Trophoblast cell (in vitro differentiated cells and primary cell): ENCODE results near the gene MEN1.

Source experiments
- DNase-seq, 2 donors: peaks; one replicate each; pipeline ENCODE4 v3.0.0-alpha.2; 2016
- H2AFZ ChIP-seq: 2 replicates; pipeline ENCODE4 v1.6.1; 2013; ENCODE audit warnings: low read length, moderate library complexity, mild to moderate bottlenecking; ENCODE audit not compliant: insufficient read depth, poor library complexity
- H2AK5ac ChIP-seq: 2 replicates; pipeline ENCODE4 v1.6.1; 2013; ENCODE audit warnings: mild to moderate bottlenecking, low read length
- H2BK120ac ChIP-seq: 2 replicates; pipeline ENCODE4 v1.6.1; 2013; ENCODE audit warnings: low read length, mild to moderate bottlenecking, moderate library complexity; ENCODE audit not compliant: insufficient read depth, poor library complexity
- H2BK12ac ChIP-seq: 2 replicates; pipeline ENCODE4 v1.6.1; 2013; ENCODE audit warnings: mild to moderate bottlenecking, low read length, moderate library complexity
- H2BK5ac ChIP-seq: 2 replicates; pipeline ENCODE4 v1.6.1; 2013; ENCODE audit warnings: low read length, low read depth, moderate library complexity, mild to moderate bottlenecking; ENCODE audit not compliant: poor library complexity
- H3K14ac ChIP-seq: 2 replicates; pipeline ENCODE4 v1.6.1; 2013; ENCODE audit warnings: mild to moderate bottlenecking, low read length
- H3K18ac ChIP-seq: 2 replicates; pipeline ENCODE4 v1.6.1; 2013; ENCODE audit warnings: mild to moderate bottlenecking, low read length
- H3K23ac ChIP-seq: 2 replicates; pipeline ENCODE4 v1.6.1; 2013; ENCODE audit warnings: low read length
- H3K27ac ChIP-seq: 2 replicates; pipeline ENCODE4 v1.5.1; 2013; ENCODE audit warnings: low read depth, mild to moderate bottlenecking, inconsistent platforms, low read length, moderate library complexity
- H3K27me3 ChIP-seq: 2 replicates; pipeline ENCODE4 v1.6.1; 2013; ENCODE audit warnings: inconsistent platforms, mild to moderate bottlenecking, low read length, moderate library complexity; ENCODE audit not compliant: insufficient read depth
- H3K36me3 ChIP-seq, 2 experiments: 1 replicate in 1 of 2; 2 replicates in 1 of 2; pipeline ENCODE4 v1.6.1; 2013; ENCODE audit warnings: low read length in 2 of 2, mild to moderate bottlenecking in 2 of 2, moderate library complexity in 1 of 2; ENCODE audit not compliant: insufficient read depth in 2 of 2, control insufficient read depth in 1 of 2
- H3K4ac ChIP-seq: 2 replicates; pipeline ENCODE4 v1.6.1; 2013; ENCODE audit warnings: low read depth, mild to moderate bottlenecking, low read length, moderate library complexity
- H3K4me1 ChIP-seq, 2 experiments: 1 replicate in 1 of 2; 2 replicates in 1 of 2; pipeline ENCODE4 v1.6.1; 2013; ENCODE audit warnings: low read length in 2 of 2, mild to moderate bottlenecking in 2 of 2, moderate library complexity in 1 of 2; ENCODE audit not compliant: insufficient read depth in 2 of 2, control insufficient read depth in 1 of 2
- H3K4me2 ChIP-seq: 2 replicates; pipeline ENCODE4 v1.6.1; 2013; ENCODE audit warnings: inconsistent platforms, mild to moderate bottlenecking, low read length, moderate library complexity
- H3K4me3 ChIP-seq: 2 replicates; pipeline ENCODE4 v1.5.1; 2013; ENCODE audit warnings: mild to moderate bottlenecking, low read depth, low read length, inconsistent platforms
- H3K79me1 ChIP-seq: one replicate; pipeline ENCODE4 v1.6.1; 2013; ENCODE audit warnings: low read length
- H3K79me2 ChIP-seq: 2 replicates; pipeline ENCODE4 v1.6.1; 2013; ENCODE audit warnings: low read length, mild to moderate bottlenecking; ENCODE audit not compliant: control insufficient read depth, insufficient read depth, poor library complexity
- H3K9ac ChIP-seq: 2 replicates; pipeline ENCODE4 v1.6.1; 2013; ENCODE audit warnings: mild to moderate bottlenecking, low read length
- H3K9me3 ChIP-seq: 2 replicates; pipeline ENCODE4 v1.6.1; 2013; ENCODE audit warnings: low read depth, mild to moderate bottlenecking, control low read depth, inconsistent platforms, low read length; ENCODE audit not compliant: insufficient read depth
- H4K12ac ChIP-seq: 2 replicates; pipeline ENCODE4 v1.6.1; 2013; ENCODE audit warnings: low read depth, mild to moderate bottlenecking, low read length, moderate library complexity
- H4K8ac ChIP-seq: 2 replicates; pipeline ENCODE4 v1.6.1; 2013; ENCODE audit warnings: low read depth, mild to moderate bottlenecking, low read length, moderate library complexity
- H4K91ac ChIP-seq: one replicate; pipeline ENCODE4 v1.6.1; 2013; ENCODE audit warnings: low read depth, mild to moderate bottlenecking, low read length, moderate library complexity
- WGBS: extraction: QIAGEN DNeasy Blood & Tissue Kit; methylation state at CpG from one replicate; pipeline ENCODE4 v1.1.7; 2013; ENCODE audit warnings: missing lambda C conversion rate; ENCODE audit not compliant: insufficient read length, insufficient coverage; ENCODE audit errors: extremely low coverage; 5-methylcytosine and 5-hydroxymethylcytosine counted together

Gene MEN1

GRCh38 chr11:64853709-64854108 lies 43.4 kb upstream of the MEN1 start:
- WGBS = no CpG with 5 or more reads among the region's 27 CpGs
- Histone ChIP-seq H3K14ac (no peak overlapping the region), H2BK5ac (no peak overlapping the region), H2AFZ (no peak overlapping the region), H3K36me3 (peaks cover 34 to 37% of the 10 kb centered on the region in 2 experiments), H3K4me3 (no peak overlapping the region), H2AK5ac (no peak overlapping the region), H4K8ac (no peak overlapping the region), H3K27me3 (no peaks in the 10 kb centered on the region), H3K9me3 (peaks cover 2% of the 10 kb centered on the region), H3K23ac (no peak overlapping the region), H3K4ac (no peak overlapping the region), H4K91ac (no peak overlapping the region), H4K12ac (no peak overlapping the region), H3K79me2 (peaks cover 2% of the 10 kb centered on the region), H3K4me2 (no peak overlapping the region), H2BK12ac (no peak overlapping the region), H3K18ac (no peak overlapping the region), H3K4me1 (peaks cover 24 to 25% of the 10 kb centered on the region in 2 experiments), H3K27ac (no peak overlapping the region), H3K79me1 (peaks cover 12% of the 10 kb centered on the region), H2BK120ac (no peak overlapping the region), H3K9ac (no peak overlapping the region)
- DNase-seq = no peak

DNA sequence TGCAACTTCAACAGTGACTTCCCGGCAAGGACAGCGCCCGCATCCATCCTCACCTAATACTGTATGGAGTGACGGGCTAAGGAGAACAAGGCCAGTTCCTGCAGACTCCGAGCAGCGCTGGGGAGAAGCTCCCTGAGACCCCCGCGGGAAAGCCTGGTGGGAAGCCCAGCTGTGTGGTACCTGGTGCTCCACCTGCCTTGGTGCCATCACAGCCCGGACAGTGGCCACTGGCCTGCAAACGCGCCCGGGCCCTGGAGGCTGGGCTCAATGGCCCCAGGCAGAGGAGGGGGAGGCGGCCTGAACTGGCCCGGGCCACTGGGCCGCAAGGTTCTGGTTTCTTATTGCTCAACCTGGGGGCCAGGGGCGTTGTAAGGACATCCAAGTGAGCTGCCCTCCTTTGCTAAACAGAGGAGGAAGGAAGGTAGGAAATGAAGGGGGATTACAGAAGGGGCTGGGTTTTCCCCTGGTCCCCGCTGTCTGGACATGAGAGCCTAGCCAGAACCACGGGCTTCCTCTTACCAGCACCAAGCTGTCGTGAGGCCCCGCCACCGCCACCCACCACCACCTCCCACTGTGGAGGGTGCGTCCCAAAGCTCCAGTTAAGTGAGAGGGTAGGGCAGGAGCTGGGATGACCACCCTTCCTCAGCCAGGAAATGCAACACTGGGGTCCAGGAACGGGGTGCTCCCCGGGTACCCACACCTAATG lies 42.6 kb upstream of the MEN1 start:
- H3K27me3 ChIP-seq = no peaks in the 10 kb centered on the region
- no peak overlapping the region for H2AFZ ChIP-seq
- no peak overlapping the region for H3K23ac ChIP-seq
- no peak overlapping the region for H3K4me3 ChIP-seq
- peaks cover 2% of the 10 kb centered on the region for H3K79me2 ChIP-seq
- no peak overlapping the region for H2BK12ac ChIP-seq
- peaks cover 2% of the 10 kb centered on the region for H3K9me3 ChIP-seq
- peaks cover 24 to 25% of the 10 kb centered on the region in 2 experiments for H3K4me1 ChIP-seq
- no peak overlapping the region for H3K4me2 ChIP-seq
- H4K8ac ChIP-seq = no peak overlapping the region
- no peak overlapping the region for H3K14ac ChIP-seq
- H2BK5ac ChIP-seq = no peak overlapping the region
- H3K27ac ChIP-seq = no peak overlapping the region
- H4K91ac ChIP-seq = no peak overlapping the region
- H2BK120ac ChIP-seq = no peak overlapping the region
- H3K36me3 ChIP-seq = peaks cover 28 to 32% of the 10 kb centered on the region in 2 experiments
- WGBS = no CpG with 5 or more reads among the region's 24 CpGs
- peaks cover 12% of the 10 kb centered on the region for H3K79me1 ChIP-seq
- H3K18ac ChIP-seq = no peak overlapping the region
- no peak for DNase-seq
- no peak overlapping the region for H3K4ac ChIP-seq
- no peak overlapping the region for H2AK5ac ChIP-seq
- no peak overlapping the region for H3K9ac ChIP-seq
- no peak overlapping the region for H4K12ac ChIP-seq

DNA sequence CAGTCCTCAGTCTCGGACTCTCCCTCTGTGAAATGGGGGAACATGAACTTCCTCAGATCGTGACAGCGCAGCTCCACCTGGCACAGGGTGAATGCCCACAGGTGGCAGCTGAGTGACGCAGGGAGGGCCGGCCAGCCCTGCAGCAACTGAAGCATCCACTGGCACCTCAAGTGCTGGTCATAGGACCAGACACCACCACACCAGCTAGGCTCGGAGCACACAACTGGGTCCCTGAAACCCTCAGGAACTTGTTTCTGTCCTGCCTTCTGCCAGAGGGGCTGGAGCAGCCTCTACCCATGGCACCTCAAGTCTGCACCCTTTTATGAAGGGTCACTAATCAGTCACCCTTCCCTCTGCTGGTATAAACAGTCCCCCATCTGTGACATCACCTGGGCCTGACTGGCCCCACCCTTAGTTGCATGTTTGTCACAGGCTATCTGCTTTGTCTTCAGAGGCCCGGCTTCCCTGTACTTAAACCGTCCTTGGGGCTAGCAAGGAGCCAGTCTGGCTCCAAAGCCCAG lies 41.5 kb upstream of the MEN1 start:
- peaks cover 14% of the 10 kb centered on the region for H3K79me1 ChIP-seq
- no peak overlapping the region for H4K91ac ChIP-seq
- peaks cover 2% of the 10 kb centered on the region for H3K79me2 ChIP-seq
- H3K23ac ChIP-seq = no peak overlapping the region
- WGBS = no CpG with 5 or more reads among the region's 8 CpGs
- peaks cover 2% of the 10 kb centered on the region for H3K9me3 ChIP-seq
- H3K4me2 ChIP-seq = no peak overlapping the region
- no peak overlapping the region for H4K8ac ChIP-seq
- H3K36me3 ChIP-seq = peaks cover 27 to 28% of the 10 kb centered on the region in 2 experiments
- no peak overlapping the region for H3K9ac ChIP-seq
- no peak overlapping the region for H2BK12ac ChIP-seq
- no peak overlapping the region for H3K18ac ChIP-seq
- H3K27me3 ChIP-seq = no peaks in the 10 kb centered on the region
- no peak overlapping the region for H2BK5ac ChIP-seq
- H3K4me1 ChIP-seq = peaks cover 24% of the 10 kb centered on the region in 2 experiments
- no peak overlapping the region for H3K27ac ChIP-seq
- H2AFZ ChIP-seq = no peak overlapping the region
- no peak overlapping the region for H3K14ac ChIP-seq
- H4K12ac ChIP-seq = no peak overlapping the region
- DNase-seq = no peak
- no peak overlapping the region for H2BK120ac ChIP-seq
- H2AK5ac ChIP-seq = no peak overlapping the region
- H3K4me3 ChIP-seq = no peak overlapping the region
- no peak overlapping the region for H3K4ac ChIP-seq

- H4K12ac ChIP-seq = no peak overlapping the region
- H3K23ac ChIP-seq = no peak overlapping the region
- no peak overlapping the region for H2BK12ac ChIP-seq
- H3K9ac ChIP-seq = no peak overlapping the region
- H3K27ac ChIP-seq = peak overlapping the region; percentile 2
- H3K18ac ChIP-seq = no peak overlapping the region
- H2BK120ac ChIP-seq = no peak overlapping the region
- no peak overlapping the region for H2AFZ ChIP-seq
- H4K8ac ChIP-seq = no peak overlapping the region
- peaks cover 24 to 28% of the 10 kb centered on the region in 2 experiments for H3K36me3 ChIP-seq
- H3K9me3 ChIP-seq = no peaks in the 10 kb centered on the region
- peaks cover 2% of the 10 kb centered on the region for H3K79me2 ChIP-seq
- H3K4me3 ChIP-seq = no peak overlapping the region
- no peak overlapping the region for H3K14ac ChIP-seq
- peaks cover 12% of the 10 kb centered on the region for H3K79me1 ChIP-seq
- no peak overlapping the region for H2AK5ac ChIP-seq
- peak; percentile 46 to 57 for DNase-seq
- peaks cover 16 to 17% of the 10 kb centered on the region in 2 experiments for H3K4me1 ChIP-seq
- no peak overlapping the region for H3K4me2 ChIP-seq
- H3K4ac ChIP-seq = no peak overlapping the region
- H4K91ac ChIP-seq = no peak overlapping the region
- no peaks in the 10 kb centered on the region for H3K27me3 ChIP-seq
- no peak overlapping the region for H2BK5ac ChIP-seq
- WGBS = no CpG with 5 or more reads among the region's 13 CpGs
Measured at GRCh38 chr11:64850979-64851567, 40.7 kb upstream of the MEN1 start.
